Thyroid gland (tissue), 4 donors: Measurements from ENCODE around the gene AIFM1.

ENCODE experiments used
- CTCF ChIP-seq, 6 experiments: fragments of 200-600 bp in 3 of 6; fragments of 450-650 bp in 3 of 6; sonication (generic) in 3 of 6; IDR thresholded peaks; one replicate each; pipeline ENCODE4 v1.5.1; 2016 to 2019; ENCODE audit warnings: antibody characterized with exemption in 6 of 6, mild to moderate bottlenecking in 2 of 6, inconsistent platforms in 1 of 6, moderate library complexity in 1 of 6
- POLR2A ChIP-seq, 2 donors: fragments of 450-650 bp; IDR thresholded peaks; one replicate each; pipeline ENCODE4 v1.6.1; 2017; ENCODE audit warnings: antibody characterized with exemption in 2 of 2, mild to moderate bottlenecking in 2 of 2, moderate library complexity in 1 of 2

GRCh38 chrX:130171446-130172126 lies 5.9 kb upstream of the AIFM1 start, which contains the start of gene RAB33A:
- TF ChIP-seq POLR2A (IDR thresholded peaks at IDR 0.05), result no peak
- TF ChIP-seq CTCF (IDR thresholded peaks at IDR 0.05), result no peak
